ENCODE data around the gene GPATCH1.
"Not testable (repeated sequence)": the region's sequence is repeated elsewhere in the genome, so short reads cannot be mapped to it uniquely, and the experiment has no call there.

Gene GPATCH1

GRCh38 chr19:33080761-33081681 lies at the start of gene GPATCH1:
Gene GPATCH1, plus strand, starts transcription at chr19:33081181. Its CDS starts 13 bp downstream, at chr19:33081194.
- FAIRE-seq (peak; percentile 89), DNase-seq (ENCODE audit: extremely low spot score, insufficient read length, low read depth) (peak; percentile 90)

- DNase-seq (ENCODE audit: extremely low spot score, insufficient read length, low read depth) (no peak), FAIRE-seq (no peak)
Observed at GRCh38 chr19:33032218-33032781, 48.7 kb upstream of the GPATCH1 start.

GRCh38 chr19:33035461-33035860 lies 45.5 kb upstream of the GPATCH1 start:
- FAIRE-seq (no peak), DNase-seq (ENCODE audit: extremely low spot score, insufficient read length, low read depth) (no peak)

GRCh38 chr19:33036370-33037167 lies 44.4 kb upstream of the GPATCH1 start:
- not testable (repeated sequence) for DNase-seq (ENCODE audit: extremely low spot score, insufficient read length, low read depth); FAIRE-seq

GRCh38 chr19:33037168-33038025 lies 43.6 kb upstream of the GPATCH1 start:
- FAIRE-seq; DNase-seq (ENCODE audit: extremely low spot score, insufficient read length, low read depth): not testable (repeated sequence)

GRCh38 chr19:33039108-33039599 lies 41.8 kb upstream of the GPATCH1 start:
- FAIRE-seq (no peak), DNase-seq (ENCODE audit: extremely low spot score, insufficient read length, low read depth) (no peak)

GRCh38 chr19:33039815-33040214 lies 41.2 kb upstream of the GPATCH1 start:
- DNase-seq (ENCODE audit: extremely low spot score, insufficient read length, low read depth) (no peak), FAIRE-seq (no peak)

- FAIRE-seq (peak; percentile 5), DNase-seq (ENCODE audit: extremely low spot score, insufficient read length, low read depth) (no peak)
Observed at GRCh38 chr19:33040994-33041827, 39.8 kb upstream of the GPATCH1 start.

- FAIRE-seq; DNase-seq (ENCODE audit: extremely low spot score, insufficient read length, low read depth): not testable (repeated sequence)
Observed at GRCh38 chr19:33041828-33042160, 39.2 kb upstream of the GPATCH1 start.

- FAIRE-seq: no peak
Observed at GRCh38 chr19:33047422-33047821, 33.6 kb upstream of the GPATCH1 start.

GRCh38 chr19:33048806-33049676 lies 31.9 kb upstream of the GPATCH1 start:
- FAIRE-seq: no peak
- no peak for DNase-seq (ENCODE audit: extremely low spot score, insufficient read length, low read depth)

More at GRCh38 chr19:33047422-33047821, 33.6 kb upstream of the GPATCH1 start:
- DNase-seq (ENCODE audit: extremely low spot score, insufficient read length, low read depth): no peak

- no peak for DNase-seq (ENCODE audit: extremely low spot score, insufficient read length, low read depth)
- FAIRE-seq: no peak
Observed at GRCh38 chr19:33050110-33050509, 30.9 kb upstream of the GPATCH1 start.

- no peak for FAIRE-seq
- no peak for DNase-seq (ENCODE audit: extremely low spot score, insufficient read length, low read depth)
Observed at GRCh38 chr19:33052352-33052972, 28.5 kb upstream of the GPATCH1 start.

GRCh38 chr19:33054623-33055022 lies 26.4 kb upstream of the GPATCH1 start:
- DNase-seq (ENCODE audit: extremely low spot score, insufficient read length, low read depth): no peak

GRCh38 chr19:33055718-33056117 lies 25.3 kb upstream of the GPATCH1 start:
- FAIRE-seq: no peak
- DNase-seq (ENCODE audit: extremely low spot score, insufficient read length, low read depth): no peak

More at GRCh38 chr19:33054623-33055022, 26.4 kb upstream of the GPATCH1 start:
- FAIRE-seq: no peak

GRCh38 chr19:33060586-33060985 lies 20.4 kb upstream of the GPATCH1 start:
- DNase-seq (ENCODE audit: extremely low spot score, insufficient read length, low read depth) (no peak), FAIRE-seq (no peak)

GRCh38 chr19:33062902-33063301 lies 18.1 kb upstream of the GPATCH1 start:
- FAIRE-seq (no peak), DNase-seq (ENCODE audit: extremely low spot score, insufficient read length, low read depth) (no peak)
